CD4-positive, alpha-beta T cell treated with Interleukin-10 for 1 hour (primary cell): ENCODE data around the gene TXNDC16.

Source experiments
- DNase-seq: peaks from one replicate; pipeline ENCODE4 v3.0.0-alpha.2; 2020

TXNDC16 gene

DNA sequence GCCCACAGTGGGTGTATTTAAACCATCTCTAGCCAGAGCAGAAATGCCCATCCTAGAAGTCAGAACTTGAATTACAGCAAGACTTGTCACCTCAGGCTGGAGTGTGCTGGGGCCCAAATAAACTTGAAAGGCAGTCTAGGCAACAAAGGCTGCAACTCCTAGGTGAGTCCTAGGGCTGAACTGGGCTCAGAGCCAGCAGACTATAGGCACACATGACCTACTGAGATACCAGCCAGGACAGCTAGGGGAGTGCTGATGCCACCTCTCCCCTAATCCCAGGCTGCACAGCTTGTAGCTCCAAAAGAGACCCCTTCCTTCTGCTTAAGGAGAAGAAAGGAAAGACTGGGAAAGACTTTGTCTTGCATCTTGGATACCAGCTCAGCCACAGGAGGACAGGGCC lies 106.0 kb downstream of the TXNDC16 start:
- no peak for DNase-seq

DNA sequence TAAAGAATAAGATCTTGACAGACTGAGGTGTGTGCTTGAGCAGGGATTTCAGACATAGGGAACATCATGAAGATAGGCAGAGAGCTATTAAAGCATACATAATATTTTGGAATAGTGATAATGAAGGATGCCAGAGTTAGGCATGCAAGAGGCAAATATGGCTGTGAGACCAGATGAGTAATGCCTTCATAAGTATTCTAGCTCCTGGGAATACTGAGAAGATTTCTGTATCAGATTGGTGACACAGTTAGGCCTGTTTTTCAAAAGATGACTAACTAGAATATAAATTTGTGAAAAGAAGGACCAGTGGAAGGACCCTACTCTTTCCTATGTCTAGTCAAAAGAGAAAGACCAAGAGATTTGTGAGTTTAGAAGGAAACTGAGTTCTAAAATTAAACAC lies 108.8 kb downstream of the TXNDC16 start:
- DNase-seq = no peak

DNA sequence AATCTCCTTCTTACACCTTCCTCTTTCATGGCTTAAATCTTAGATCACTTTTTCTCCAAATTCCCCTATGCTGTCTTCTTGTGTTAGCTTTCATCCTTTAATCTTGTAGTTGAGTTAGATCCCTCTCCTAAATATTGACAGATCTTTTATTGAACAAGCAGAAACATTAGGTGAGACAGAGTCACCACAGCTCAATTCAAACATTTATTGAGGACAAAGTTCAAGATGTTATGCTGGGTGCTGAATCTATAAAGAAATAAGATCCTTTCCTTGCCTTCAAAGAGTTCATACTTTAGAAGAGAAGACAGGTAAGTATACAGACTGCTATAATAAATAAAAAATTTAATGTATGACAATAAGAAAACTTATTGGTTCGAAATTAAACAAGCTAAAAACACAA lies 109.7 kb downstream of the TXNDC16 start:
- DNase-seq = no peak

DNA sequence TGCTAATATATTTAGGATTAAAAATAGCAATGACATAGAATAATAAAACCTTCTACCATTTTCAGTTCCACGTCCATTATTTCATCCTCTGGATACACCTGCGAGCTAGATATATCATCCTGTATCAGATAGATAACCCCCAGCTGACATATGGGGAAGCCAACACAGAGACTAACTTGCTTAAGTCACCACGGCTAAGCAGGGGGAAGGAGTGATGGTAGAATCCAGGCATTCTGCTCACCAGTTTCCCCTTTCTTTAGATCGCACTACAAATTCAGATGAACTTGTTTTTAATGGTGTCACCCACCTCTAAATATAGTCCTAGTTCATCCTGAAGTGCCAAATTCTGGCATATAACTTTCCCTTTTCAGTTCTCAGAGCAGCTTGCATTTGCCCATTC lies 110.1 kb downstream of the TXNDC16 start:
- DNase-seq = no peak

DNA sequence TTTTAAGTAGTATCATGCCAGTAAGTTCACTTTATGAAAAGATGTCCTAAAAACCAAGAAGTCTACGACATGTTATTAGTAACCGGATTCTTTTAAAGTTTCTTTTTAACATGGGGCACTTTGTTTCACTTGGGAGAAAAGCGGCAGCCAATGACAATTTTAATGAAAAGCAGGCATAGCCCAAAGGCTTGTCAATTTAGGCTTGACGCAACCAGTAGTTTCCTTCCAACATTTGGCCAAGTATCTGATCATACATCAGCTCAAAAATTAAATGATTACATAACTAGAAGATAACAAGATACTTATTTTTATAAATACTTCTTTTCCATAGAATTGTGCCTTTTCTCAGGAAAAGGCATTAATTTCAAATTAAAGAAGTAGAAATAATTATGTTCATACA lies 112.8 kb downstream of the TXNDC16 start:
- DNase-seq = no peak

DNA sequence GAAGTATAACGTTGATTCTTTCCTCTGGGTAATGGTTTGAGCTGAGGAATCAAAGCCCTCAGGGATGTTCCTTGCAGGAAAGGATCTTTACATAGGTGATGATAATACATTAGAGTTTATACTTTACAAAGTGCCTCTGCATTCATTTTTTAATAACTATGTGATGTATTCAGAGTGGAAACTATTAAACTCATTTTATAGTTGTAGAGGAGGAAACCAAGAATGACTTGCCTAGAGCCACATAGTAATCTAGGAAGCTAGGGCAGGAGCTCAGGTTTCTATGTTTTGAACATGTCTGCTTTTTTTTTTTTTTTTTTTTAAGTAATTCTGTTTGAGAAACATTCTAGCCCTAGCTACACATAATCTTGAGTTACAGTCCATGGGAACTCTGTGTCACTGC lies 117.3 kb downstream of the TXNDC16 start:
- DNase-seq = no peak

DNA sequence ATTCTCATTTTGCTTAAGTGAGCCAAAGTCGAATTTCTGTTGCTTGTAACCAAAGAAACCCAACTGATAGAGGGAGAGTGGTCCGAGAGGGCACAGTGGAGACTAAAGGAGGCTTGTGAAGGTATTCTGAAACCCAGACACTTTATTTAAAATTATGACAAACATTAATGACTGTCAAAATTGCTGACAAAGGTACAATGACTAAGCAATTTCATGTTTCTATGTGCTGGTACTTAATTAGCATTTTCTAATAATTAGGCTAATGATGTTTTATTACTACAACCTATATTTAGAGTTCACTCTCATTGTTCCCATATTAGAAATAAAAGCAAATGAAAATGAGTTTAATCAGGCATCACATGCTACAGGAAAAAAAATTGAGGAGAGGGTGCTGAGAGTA lies 121.8 kb downstream of the TXNDC16 start:
- no peak for DNase-seq

DNA sequence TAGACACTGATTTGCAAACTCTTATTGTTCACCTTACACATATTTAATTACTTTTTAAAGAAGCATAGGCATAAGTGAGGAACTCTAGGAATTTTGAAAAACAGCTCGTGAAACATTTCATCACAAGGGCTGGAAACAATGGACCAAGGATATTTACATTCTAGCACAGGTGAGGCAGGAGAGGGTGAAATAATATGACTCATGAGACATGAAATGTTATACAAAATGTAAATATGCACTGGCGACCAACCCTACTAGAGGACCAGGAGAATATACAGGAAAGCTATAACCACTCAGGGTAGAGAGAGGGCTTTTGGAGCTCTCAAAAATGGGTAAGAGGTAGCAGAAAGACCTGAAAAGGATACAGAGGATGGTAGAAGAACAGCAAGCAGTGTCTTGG lies 122.9 kb downstream of the TXNDC16 start:
- DNase-seq = no peak

DNA sequence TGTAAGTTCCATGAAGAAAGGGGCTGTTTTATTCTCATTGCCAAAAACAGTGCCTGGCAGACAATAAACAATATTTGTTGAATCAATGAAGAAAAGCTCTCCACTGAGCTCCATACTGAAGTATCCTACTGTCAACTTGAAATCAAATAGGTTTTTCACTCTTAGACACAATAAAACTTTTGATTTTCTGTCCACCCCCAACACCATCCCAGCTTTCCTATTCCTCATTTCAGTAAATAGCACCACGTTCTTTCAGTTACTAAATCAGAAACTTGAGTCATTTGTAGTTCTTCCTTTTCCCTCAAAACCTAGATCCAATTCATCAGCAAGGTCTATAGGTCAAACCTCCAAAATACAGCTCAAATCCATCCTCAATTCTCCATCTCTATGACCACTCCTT lies 124.8 kb downstream of the TXNDC16 start:
- DNase-seq = no peak

DNA sequence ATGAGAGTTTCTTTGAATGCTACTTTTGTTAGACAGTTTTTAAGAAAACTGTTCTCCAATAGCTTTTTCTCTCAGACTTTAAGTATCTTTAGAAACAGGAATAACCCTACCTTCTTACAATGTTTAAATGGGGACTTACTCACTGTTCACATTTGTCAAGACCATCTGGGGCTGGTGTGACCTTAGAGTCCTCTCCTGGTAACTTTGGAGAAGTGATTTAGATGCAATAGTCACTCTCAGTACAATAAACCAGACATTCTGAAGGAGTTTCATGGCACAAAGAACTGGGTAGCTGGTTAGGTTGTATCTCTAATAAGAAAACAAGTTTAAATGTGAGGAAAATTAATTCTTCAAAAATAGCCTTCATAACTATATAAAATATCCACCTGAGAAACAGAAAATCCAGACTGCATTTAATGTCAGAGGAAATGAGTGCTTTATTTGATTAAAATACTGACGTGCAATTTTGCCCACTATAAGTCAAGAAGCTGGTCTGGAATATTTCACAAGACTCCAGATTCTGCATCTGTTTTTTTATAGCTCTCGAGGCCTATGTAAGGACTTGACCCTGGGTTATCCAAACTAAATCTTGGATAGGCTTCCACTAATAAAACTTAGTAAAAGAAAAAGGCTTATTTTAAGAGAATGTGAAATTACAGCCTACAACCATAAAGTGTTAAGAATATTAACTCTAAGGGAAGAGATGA lies 129.5 kb downstream of the TXNDC16 start:
- DNase-seq = no peak

DNA sequence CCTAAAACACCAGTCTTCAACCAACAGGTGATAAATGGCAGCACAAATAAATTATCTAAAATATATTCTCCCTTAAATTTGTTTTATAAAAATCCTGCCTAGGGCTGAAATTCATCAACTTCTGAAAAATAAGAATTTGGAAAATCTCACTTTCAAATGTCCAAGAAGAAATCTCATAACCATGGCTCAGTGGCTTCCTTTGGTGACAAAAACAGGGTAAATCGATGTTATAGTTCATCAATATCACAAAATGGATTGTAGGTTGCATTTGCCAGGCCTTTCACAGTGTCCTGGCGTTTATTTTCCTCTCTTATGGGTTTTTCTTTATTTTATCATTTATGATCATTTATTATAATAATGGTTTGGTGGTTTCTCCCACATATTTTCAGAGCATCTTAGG lies 135.2 kb downstream of the TXNDC16 start:
- no peak for DNase-seq

DNA sequence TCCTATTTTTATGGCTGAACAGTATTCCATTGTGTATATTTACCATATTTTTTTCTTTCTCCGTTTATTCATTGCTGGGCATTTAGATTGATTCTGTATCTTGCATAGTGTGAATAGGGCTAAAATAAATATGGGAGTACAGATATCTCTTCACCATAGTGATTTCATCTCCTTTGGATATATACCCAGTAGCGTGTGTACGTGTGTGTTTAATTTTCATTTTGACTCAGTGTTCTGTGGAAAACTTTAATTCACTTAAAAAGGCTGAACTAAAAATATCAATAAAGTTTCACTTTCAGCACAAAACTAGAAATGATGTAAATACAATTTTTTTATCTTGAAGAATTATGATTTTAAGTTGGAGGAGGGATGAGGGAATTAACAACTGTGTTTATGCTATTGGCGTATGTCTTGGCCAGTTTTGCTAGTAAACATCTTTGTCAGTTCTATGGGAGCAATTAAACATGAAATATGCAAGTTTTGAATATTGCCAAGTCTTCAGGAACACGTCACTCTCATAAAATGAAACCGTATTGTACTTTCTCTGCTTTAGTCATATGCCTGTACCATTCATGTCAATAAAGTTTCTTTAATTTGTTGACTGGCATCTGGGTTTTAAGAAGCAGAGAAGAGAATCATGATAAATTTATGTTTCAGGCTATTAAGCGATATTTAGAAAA lies 138.4 kb downstream of the TXNDC16 start:
- DNase-seq = no peak

DNA sequence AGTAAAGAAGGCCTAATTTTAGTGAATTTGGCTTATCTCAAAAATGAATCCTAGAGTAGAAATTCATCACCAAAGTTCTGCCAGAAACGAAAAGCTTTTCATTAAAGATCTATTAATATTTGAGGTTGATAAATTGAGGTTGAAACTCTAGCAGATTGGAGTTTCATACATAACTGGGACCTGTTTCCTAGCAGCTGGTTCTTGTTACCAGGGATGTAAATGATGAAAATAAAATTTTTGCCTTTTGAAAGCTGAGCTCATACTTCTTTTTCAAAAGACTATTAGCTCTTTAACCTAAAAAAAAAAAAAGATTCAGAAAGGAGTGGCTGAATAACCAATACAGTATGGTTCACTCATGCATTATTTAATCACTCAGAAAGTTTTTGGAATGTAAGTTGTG lies 139.9 kb downstream of the TXNDC16 start:
- DNase-seq = no peak

DNA sequence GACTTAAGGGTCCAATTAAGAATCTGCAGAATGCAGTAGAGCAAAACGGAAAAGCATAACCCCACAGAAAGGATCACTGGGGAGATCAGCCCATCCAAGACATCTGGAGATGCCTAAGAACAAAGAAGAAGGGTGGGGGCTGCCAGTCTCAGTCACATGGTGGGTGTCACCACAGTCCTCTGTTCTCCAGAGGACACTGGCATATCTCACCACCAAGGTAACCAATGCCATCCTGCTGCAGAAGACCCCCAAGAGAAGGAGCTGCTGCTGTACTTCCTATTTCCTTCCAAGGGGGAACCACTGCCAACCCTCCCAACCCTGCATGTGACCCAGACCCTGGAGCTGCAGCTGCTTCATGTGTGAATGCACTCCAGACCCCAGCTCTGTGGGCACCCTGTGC lies 147.0 kb downstream of the TXNDC16 start:
- no peak for DNase-seq

DNA sequence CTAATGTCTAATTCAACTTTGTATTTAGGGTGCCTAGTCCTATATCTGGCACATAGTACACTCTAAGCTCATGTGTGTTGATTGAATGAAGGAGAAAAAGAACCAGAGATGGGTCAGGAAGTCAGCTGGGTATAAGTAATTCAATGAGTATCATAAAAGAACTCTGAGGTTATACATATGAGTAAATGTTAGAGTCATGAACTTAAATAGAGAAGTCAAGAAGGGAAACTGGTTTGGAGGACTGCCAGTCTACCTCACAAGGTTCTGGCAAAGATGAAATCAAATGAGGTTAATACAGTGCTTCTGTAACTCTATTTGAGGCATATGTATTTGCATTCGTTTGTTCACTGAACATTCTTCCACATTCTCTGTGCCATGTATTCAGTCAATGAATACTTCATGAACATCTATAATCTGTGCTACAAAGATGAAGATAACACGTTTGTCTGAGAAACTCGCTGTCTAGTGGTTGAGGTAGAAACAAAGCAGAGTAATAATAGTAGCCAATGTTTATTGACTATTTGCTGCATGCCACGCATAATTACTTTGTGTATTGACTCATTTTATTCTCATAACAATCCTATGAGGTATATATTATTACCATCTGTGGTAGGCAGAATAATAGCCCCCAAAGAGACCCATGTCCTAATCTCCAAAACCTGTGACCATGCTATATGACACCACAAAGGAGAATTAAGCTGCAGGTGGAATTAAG lies 149.3 kb downstream of the TXNDC16 start:
- DNase-seq = no peak

DNA sequence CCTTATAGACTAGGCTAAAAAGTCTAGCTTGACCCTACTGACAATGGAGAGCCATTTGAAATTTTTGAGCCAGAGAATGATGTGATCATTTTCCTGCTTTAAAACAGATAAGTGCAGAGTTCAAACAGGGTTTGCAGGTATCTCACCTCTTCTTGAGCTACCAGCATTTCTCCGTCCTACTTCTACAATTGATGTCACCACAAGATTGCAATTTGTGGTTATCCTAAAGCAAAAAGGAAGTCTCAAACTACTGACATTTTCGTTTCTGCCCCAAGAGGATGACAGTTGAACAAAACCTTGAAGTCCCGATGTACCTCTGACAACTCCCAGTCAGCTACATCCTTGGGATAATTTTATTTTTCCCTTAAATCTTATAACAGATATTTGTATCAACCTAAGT lies 151.5 kb downstream of the TXNDC16 start:
- DNase-seq = peak; percentile 56

DNA sequence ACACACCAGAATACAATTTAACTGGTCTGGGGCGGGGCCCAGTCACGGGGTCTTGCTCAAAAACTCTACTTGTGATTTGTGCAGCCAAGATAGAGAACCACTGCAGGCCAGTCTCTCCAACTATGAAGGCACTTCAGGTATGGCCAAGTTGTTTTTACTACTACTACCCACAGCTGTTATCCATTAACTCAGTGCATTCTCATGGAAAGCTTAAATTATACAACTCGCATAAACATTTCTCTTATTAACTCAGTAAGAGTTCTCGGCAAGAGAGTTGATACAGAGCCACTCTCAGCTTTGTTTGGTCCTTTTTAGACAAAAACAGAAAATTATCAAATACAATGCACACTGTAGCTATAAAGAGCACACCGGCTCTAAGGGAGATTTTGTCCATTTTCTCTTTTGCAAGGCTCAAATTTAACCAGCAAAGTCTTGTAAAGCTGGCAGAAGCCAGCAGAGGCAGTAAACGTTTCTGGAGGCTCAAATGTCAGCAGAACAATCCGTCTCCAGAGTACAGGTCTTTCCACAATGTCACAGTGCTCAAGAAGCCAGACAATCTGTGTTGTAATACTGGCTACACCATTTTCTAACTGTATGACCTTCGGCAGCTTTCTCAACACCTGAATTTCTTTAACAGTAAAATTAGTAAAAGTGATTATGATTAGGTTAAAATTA lies 152.2 kb downstream of the TXNDC16 start:
- no peak for DNase-seq

DNA sequence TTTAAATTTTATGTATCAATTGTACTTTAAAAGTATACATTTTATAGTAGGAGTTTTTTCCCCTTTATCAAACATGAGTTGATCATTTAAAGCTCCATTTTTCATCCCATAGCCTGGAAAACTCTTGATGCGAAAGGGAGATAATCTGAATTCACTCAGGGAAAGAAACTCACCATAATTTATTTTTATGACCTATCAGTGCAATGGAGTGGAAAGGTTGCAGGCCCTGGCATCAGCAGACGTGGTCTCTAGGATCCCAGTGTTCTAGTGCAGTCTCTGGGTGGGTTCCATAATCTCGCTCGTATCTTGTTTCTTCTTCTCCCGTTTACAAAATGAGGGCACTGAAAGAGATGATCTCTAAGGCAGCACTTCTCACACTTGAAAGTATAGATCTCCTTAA lies 153.2 kb downstream of the TXNDC16 start:
- no peak for DNase-seq

DNA sequence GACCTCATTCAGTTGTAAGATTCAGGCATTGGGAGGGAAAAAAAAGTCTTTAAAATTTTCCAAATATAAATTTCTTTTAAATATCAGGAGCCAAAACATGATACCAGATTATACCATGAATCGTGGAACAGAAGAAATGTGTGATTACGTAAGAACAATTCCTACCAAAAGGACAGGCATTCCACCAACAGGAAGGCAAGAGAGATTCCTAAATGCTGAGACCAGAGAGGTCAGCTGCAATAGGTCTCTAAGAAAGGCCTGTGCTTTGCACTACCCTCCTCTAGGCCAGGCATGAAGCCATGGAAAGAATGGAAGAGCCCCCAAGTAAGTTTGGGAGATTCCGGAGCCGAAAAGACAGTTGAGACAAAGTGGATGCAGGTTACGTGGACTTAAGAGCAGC lies 154.5 kb downstream of the TXNDC16 start:
- DNase-seq = no peak

DNA sequence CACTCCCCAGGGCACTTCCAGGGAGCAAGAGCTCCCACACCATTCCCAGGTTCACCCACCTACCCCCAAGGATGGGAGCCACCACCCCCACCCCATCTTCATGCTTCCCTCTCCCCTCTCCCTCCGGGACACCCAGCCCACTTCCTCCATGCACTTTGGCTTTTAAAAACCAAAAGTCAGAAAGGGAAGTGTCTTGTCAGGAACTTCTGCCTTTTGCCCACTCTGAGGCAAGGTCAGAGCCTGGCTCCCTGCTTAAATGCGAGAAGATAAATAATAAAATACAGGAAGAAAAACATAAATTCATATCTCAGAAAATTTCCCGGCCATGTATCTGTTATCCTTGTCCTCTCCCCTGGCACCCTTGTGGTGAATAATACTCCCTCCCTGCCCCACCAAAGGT lies 156.6 kb downstream of the TXNDC16 start:
- no peak for DNase-seq

DNA sequence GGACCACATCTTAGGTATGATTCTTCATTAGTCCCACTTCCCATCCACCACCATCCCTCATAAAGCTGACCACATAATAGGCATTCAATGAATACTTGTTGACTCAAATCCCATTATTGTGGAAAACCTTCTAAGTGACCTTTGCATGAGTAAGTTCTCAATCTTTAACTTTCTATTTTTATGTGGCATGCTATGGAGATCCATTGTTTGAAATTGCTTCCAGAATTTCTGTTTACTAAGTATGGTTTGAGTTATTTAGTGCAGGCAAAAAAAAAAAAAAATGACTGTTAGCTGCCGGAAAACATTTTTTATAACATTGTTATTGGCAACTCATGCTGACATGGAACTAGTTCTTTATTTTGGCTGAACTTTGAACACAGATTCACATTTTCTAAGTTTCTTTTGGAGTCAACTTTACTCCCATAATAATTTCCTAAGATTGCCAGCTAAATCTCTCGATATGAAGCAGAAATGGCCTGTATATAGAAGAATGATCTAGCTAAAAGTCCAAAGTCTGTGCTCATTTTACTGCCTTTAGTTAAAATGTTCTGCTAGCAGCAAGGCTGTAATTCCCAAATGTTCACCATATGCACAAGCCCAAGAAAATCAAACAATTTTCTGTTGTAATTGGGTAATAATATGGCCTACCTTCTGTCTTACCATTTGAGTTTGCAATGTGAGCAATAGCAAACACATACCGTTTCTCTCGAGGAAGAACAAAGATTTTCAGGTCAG lies 160.3 kb downstream of the TXNDC16 start:
- no peak for DNase-seq
